Body of pancreas (tissue), 4 donors: ENCODE results near the gene GLIS2. TPM values are rescaled to one million over a fixed set of nuclear protein-coding genes. Genes with fewer than 3 reads are reported as not detected.

Source experiments
- ATAC-seq: fragments of 150-250 bp; one replicate; pipeline ENCODE4 v1.9.1; 2016
- DNase-seq, 4 donors: peaks; one replicate each; pipeline ENCODE4 v3.0.0-alpha.2; 2019
- H3K27ac ChIP-seq, 4 donors: fragments of 200-600 bp; sonication (generic); 1 replicate in 3 of 4; 2 replicates in 1 of 4; pipeline versions ENCODE4 v1.5.1 to v1.6.1; 2016 to 2019; ENCODE audit warnings: mild to moderate bottlenecking in 1 of 4, mixed read lengths in 1 of 4, moderate library complexity in 1 of 4
- H3K27me3 ChIP-seq, 2 donors: fragments of 200-600 bp; sonication (generic); one replicate each; pipeline ENCODE4 v1.6.0; 2016; ENCODE audit warnings: mild to moderate bottlenecking in 1 of 2
- H3K36me3 ChIP-seq, 2 donors: fragments of 200-600 bp; sonication (generic); replicated peaks in 1 of 2; 2 replicates each; pipeline ENCODE4 v1.5.1; 2016; ENCODE audit warnings: low read depth in 2 of 2; ENCODE audit not compliant: insufficient read depth in 1 of 2
- H3K4me1 ChIP-seq: fragments of 200-600 bp; sonication (generic); one replicate; pipeline ENCODE4 v1.6.0; 2016
- H3K4me3 ChIP-seq, 2 donors: fragments of 200-600 bp; sonication (generic); 1 replicate in 1 of 2; 2 replicates in 1 of 2; pipeline ENCODE4 v1.5.1; 2016 to 2019
- H3K9me3 ChIP-seq, 3 donors: fragments of 200-600 bp; sonication (generic); 1 replicate in 2 of 3; 2 replicates in 1 of 3; pipeline ENCODE4 v1.5.1; 2016
- POLR2A ChIP-seq, 3 donors: fragments of 450-650 bp; IDR thresholded peaks; one replicate each; pipeline ENCODE4 v1.6.1; 2016; ENCODE audit warnings: antibody characterized with exemption in 3 of 3, mild to moderate bottlenecking in 2 of 3
- WGBS, 2 donors: methylation state at CpG; one replicate each; pipeline ENCODE4 v1.1.5; 2017; 5-methylcytosine and 5-hydroxymethylcytosine counted together
- intact Hi-C: fragments of 100-400 bp; cut with DNase I; formaldehyde crosslinking; loops from one replicate; pipeline ENCODE4 v1.15.1; 2023
- total RNA-seq, 2 donors: library from RNA; depleted of rRNA; stranded (reverse); fragments of >200 nt; gene quantifications; one replicate each; pipeline ENCODE4 v1.1.0, GENCODE V29; 2016
- TF ChIP-seq, protein P1 (sequence below), 7 experiments: fragments of 450-650 bp in 4 of 7; fragments of 200-600 bp in 3 of 7; sonication (generic) in 3 of 7; IDR thresholded peaks; one replicate each; pipeline ENCODE4 v1.5.1; 2016 to 2019; ENCODE audit warnings: antibody characterized with exemption in 7 of 7

The GLIS2 gene
- total RNA-seq, 2 donors from 2014 or later: 6.0 to 6.3 TPM

DNA sequence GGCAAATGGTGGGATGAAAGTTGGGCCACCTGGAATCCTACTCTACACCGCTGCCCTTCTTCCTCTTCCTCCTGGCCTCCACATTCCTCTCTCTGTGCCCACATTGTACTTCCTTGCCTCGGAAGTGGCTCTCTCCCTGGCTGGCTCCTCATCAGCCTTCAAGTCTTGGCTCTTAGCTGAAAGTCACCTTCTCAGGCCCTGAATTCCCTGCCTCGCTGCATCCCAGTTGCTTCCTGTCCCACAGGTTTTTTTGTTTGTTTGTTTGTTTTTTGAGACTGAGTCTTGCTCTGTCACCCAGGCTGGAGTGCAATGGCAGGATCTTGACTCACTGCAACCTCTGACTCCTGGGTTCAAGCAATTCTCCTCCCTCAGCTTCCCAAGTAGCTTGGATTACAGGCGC lies 37.8 kb downstream of the GLIS2 start:
- H3K9me3 ChIP-seq: no peaks in the 10 kb centered on the region
- intact Hi-C loops: no loop called here
- peaks cover 20% of the 10 kb centered on the region for H3K4me1 ChIP-seq
- H3K27ac ChIP-seq: no peak overlapping the region
- no peak for TF ChIP-seq POLR2A (IDR thresholded peaks at IDR 0.05)
- TF ChIP-seq, protein P1, sequence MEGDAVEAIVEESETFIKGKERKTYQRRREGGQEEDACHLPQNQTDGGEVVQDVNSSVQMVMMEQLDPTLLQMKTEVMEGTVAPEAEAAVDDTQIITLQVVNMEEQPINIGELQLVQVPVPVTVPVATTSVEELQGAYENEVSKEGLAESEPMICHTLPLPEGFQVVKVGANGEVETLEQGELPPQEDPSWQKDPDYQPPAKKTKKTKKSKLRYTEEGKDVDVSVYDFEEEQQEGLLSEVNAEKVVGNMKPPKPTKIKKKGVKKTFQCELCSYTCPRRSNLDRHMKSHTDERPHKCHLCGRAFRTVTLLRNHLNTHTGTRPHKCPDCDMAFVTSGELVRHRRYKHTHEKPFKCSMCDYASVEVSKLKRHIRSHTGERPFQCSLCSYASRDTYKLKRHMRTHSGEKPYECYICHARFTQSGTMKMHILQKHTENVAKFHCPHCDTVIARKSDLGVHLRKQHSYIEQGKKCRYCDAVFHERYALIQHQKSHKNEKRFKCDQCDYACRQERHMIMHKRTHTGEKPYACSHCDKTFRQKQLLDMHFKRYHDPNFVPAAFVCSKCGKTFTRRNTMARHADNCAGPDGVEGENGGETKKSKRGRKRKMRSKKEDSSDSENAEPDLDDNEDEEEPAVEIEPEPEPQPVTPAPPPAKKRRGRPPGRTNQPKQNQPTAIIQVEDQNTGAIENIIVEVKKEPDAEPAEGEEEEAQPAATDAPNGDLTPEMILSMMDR (IDR thresholded peaks at IDR 0.05): no peak
- ATAC-seq (no peak), DNase-seq (no peak)
- no peaks in the 10 kb centered on the region for H3K27me3 ChIP-seq
- 77 to 96% methylated on average over 4 of the region's 4 CpGs for WGBS, 2 donors
- no peaks in the 10 kb centered on the region for H3K36me3 ChIP-seq
- H3K4me3 ChIP-seq: no peak overlapping the region

DNA sequence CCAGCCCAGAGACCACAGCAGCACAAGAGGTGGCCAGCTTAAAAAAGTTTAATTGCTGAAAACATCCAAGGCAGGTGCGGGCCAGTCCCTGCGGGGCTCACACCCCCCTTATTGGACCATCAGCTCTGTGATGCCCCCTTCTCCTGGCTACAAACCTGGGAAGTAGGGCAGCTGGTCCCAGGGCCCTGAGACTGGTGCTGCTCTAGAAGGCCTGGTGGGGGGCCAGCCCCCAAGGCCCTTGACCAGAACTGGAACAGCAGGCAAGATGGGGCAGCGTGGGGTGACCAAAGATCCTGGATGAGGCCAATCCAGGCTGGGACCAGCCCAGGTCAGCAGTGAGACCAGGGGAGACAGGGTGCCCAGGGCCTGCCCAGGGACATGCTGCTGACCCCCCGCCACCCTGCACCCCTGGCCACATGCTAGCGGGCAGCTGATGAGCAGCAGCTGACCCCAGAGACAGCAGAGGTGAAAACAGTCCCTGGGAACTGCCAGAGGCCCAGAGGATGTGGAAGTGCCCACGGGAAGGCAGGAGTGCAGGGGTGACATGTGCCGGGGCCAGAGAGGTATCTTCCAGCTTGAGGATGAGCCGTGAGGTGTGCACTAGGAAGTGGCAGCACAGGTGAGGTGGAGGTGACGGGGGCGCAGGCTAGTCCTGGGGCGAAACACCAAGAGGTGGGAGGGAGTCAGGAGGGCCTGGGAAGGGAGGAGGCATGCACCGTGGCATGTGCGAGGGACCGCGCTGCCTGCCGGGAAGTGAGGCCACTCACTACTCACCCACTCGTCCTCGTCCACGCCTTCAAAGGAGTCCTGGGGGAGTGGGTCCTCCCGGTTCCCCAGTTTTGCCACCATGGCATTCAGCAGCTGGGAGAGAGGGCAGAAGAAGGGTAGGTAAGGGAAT lies 38.9 kb downstream of the GLIS2 start:
- Histone ChIP-seq H3K27ac (no peak overlapping the region), H3K9me3 (no peaks in the 10 kb centered on the region), H3K27me3 (no peaks in the 10 kb centered on the region), H3K4me1 (peaks cover 14% of the 10 kb centered on the region), H3K4me3 (no peak overlapping the region), H3K36me3 (no peaks in the 10 kb centered on the region)
- DNase-seq (no peak), ATAC-seq (no peak)
- TF ChIP-seq, protein P1 (IDR thresholded peaks at IDR 0.05): no peak
- TF ChIP-seq POLR2A (IDR thresholded peaks at IDR 0.05): no peak
- WGBS, 2 donors: 90 to 93% methylated on average over 17 to 18 of the region's 20 CpGs
- intact Hi-C loops: no loop called here

DNA sequence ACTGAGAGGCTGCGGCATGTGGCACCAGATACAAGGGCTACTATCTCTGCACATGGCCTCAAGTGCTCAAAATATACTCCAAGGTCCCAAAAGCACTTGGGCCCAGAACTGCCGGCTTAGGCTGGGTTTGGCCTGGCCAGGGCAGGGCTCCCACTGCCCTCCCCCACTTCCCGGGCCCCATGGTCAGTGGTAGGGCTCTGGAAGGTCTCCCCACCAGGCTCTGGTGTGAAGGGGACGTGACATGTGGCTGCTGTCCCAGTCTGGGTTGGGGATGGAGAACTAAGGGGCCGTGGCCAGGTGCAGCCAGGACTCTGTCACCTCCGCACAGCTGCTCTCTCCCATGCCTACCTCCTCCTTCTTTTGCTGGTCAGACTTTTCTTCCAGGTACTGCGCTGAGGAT lies 41.0 kb downstream of the GLIS2 start:
- TF ChIP-seq, protein P1 (IDR thresholded peaks at IDR 0.05): no peak
- no peak for TF ChIP-seq POLR2A (IDR thresholded peaks at IDR 0.05)
- no peak overlapping the region for H3K27ac ChIP-seq
- WGBS, 2 donors: 93 to 100% methylated on average over 4 to 7 of the region's 7 CpGs
- DNase-seq: no peak
- H3K36me3 ChIP-seq: peaks cover 0 to 2% of the 10 kb centered on the region in 2 donors
- no peak overlapping the region for H3K4me3 ChIP-seq
- no peak for ATAC-seq
- H3K9me3 ChIP-seq: no peaks in the 10 kb centered on the region
- H3K4me1 ChIP-seq: peaks cover 1% of the 10 kb centered on the region
- no peaks in the 10 kb centered on the region for H3K27me3 ChIP-seq
- intact Hi-C loops: no loop called here

DNA sequence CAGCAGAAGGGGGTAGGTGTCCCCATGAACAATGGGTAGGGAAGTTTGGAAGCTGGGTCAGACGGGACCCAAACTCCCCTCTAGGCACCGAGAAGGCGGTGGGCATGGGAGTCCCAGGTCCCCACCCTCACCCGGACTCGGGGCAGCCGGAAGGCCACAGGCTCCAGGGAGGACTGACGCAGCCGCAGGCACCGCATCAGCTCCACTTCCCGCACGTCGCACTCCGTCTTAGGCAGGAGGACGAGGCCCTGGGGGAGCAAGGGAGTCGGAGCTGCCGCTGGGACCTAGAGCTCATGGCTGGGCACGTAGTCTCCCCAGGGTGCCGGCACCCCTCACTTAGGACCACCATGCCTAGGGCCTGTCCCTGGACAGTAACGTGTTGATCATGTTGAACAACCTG lies 42.4 kb downstream of the GLIS2 start:
- no peaks in the 10 kb centered on the region for H3K27me3 ChIP-seq
- H3K4me3 ChIP-seq: no peak overlapping the region
- no peak overlapping the region for H3K27ac ChIP-seq
- DNase-seq: no peak
- ATAC-seq: no peak
- no peaks in the 10 kb centered on the region for H3K9me3 ChIP-seq
- 90 to 95% methylated on average over 6 to 19 of the region's 19 CpGs for WGBS, 2 donors
- peaks cover 0 to 2% of the 10 kb centered on the region in 2 donors for H3K36me3 ChIP-seq
- TF ChIP-seq, protein P1 (IDR thresholded peaks at IDR 0.05): no peak
- TF ChIP-seq POLR2A (IDR thresholded peaks at IDR 0.05): no peak
- no peaks in the 10 kb centered on the region for H3K4me1 ChIP-seq
- intact Hi-C loops: no loop called here
